ENCODE data around the gene OGA. TPM values are rescaled to one million over a fixed set of nuclear protein-coding genes. Genes with fewer than 3 reads are reported as not detected.

The OGA gene
- total RNA-seq (100 to 1,000 TPM; 161 to 215 TPM), polyA plus RNA-seq (ENCODE audit: insufficient read depth, low read depth, low replicate concordance) (93.3 TPM)
- long read RNA-seq, donor 1, full-length matches to known transcripts: 8 of 21 reads
- long read RNA-seq, donor 1, partial matches to known transcripts: 13 of 21 reads
- long read RNA-seq, donor 1, other reads (novel, unspliced or antisense): 0 of 21 reads
- long read RNA-seq, donor 2, full-length matches to known transcripts: 7 of 7 reads
- long read RNA-seq, donor 2, partial matches to known transcripts: 0 of 7 reads
- long read RNA-seq, donor 2, other reads (novel, unspliced or antisense): 0 of 7 reads

- Histone ChIP-seq H3K36me3 (ENCODE audit: low read depth, missing control alignments) (no peaks in the 10 kb centered on the region), H3K4me1 (peaks cover 21% of the 10 kb centered on the region), H3K4me3 (peak within 1 kb of the TSS; percentile 83 to 97), H3K9me3 (no peaks in the 10 kb centered on the region), H3K27me3 (no peaks in the 10 kb centered on the region), H3K27ac (peak within 1 kb of the TSS; percentile 92 to 98)
- peak; percentile 98 for DNase-seq
- intact Hi-C loops (cut with DNase I; ENCODE audit: low total_unique reads): no loop called here
- WGBS, 2 donors: 0% methylated on average over 35 to 47 of the region's 47 CpGs
- no peak for TF ChIP-seq CTCF (IDR thresholded peaks at IDR 0.05)
- TF ChIP-seq POLR2A (IDR thresholded peaks at IDR 0.05): peak; percentile 99
Measured at GRCh38 chr10:101818119-101818871, at the start of gene OGA. OGA (minus strand) TSS chr10:101818444; CDS start chr10:101818022, 422 bp downstream.

GRCh38 chr10:101867931-101868330, 49.7 kb upstream of the OGA start:
- no peak for DNase-seq
- Histone ChIP-seq H3K4me1 (no peaks in the 10 kb centered on the region), H3K4me3 (no peak overlapping the region), H3K36me3 (ENCODE audit: low read depth, missing control alignments) (no peaks in the 10 kb centered on the region), H3K27me3 (no peaks in the 10 kb centered on the region), H3K27ac (no peak overlapping the region), H3K9me3 (no peaks in the 10 kb centered on the region)
- WGBS, 2 donors: 86 to 87% methylated on average over 1 of the region's 1 CpG
- intact Hi-C loops (cut with DNase I; ENCODE audit: low total_unique reads): no loop called here
- TF ChIP-seq CTCF (IDR thresholded peaks at IDR 0.05): no peak
- TF ChIP-seq POLR2A (IDR thresholded peaks at IDR 0.05): no peak

GRCh38 chr10:101859530-101859929, 41.3 kb upstream of the OGA start:
- Histone ChIP-seq H3K27me3 (no peaks in the 10 kb centered on the region), H3K9me3 (no peaks in the 10 kb centered on the region), H3K4me1 (no peaks in the 10 kb centered on the region), H3K4me3 (no peak overlapping the region), H3K27ac (no peak overlapping the region), H3K36me3 (ENCODE audit: low read depth, missing control alignments) (no peaks in the 10 kb centered on the region)
- TF ChIP-seq CTCF (IDR thresholded peaks at IDR 0.05) (no peak), POLR2A (IDR thresholded peaks at IDR 0.05) (no peak)
- no peak for DNase-seq
- intact Hi-C loops (cut with DNase I; ENCODE audit: low total_unique reads): no loop called here
- 98% methylated on average over 2 of the region's 2 CpGs for WGBS, 2 donors

GRCh38 chr10:101858723-101859500, 40.7 kb upstream of the OGA start:
- TF ChIP-seq CTCF (IDR thresholded peaks at IDR 0.05): no peak
- Histone ChIP-seq H3K27ac (no peak overlapping the region), H3K36me3 (ENCODE audit: low read depth, missing control alignments) (no peaks in the 10 kb centered on the region), H3K27me3 (no peaks in the 10 kb centered on the region), H3K4me3 (no peak overlapping the region), H3K9me3 (no peaks in the 10 kb centered on the region), H3K4me1 (no peaks in the 10 kb centered on the region)
- 59 to 76% methylated on average over 3 of the region's 3 CpGs for WGBS, 2 donors
- intact Hi-C loops (cut with DNase I; ENCODE audit: low total_unique reads): no loop called here
- DNase-seq: no peak

Data from testis (tissue), 5 donors.